Suprapubic skin (tissue), 4 donors: ENCODE measurements around the gene GLRB. TPM values are rescaled to one million over a fixed set of nuclear protein-coding genes. Genes with fewer than 3 reads are reported as not detected.

Experiments used
- DNase-seq, 2 donors: peaks; one replicate each; pipeline ENCODE4 v3.0.0-alpha.2; 2019; ENCODE audit warnings: low spot score in 2 of 2
- H3K27ac ChIP-seq: fragments of 200-600 bp; sonication (generic); one replicate; pipeline ENCODE4 v1.5.1; 2019
- H3K27me3 ChIP-seq: fragments of 200-600 bp; sonication (generic); one replicate; pipeline ENCODE4 v1.5.1; 2019
- H3K36me3 ChIP-seq: fragments of 200-600 bp; sonication (generic); one replicate; pipeline ENCODE4 v1.5.1; 2019
- H3K4me1 ChIP-seq: fragments of 200-600 bp; sonication (generic); one replicate; pipeline ENCODE4 v1.5.1; 2019
- H3K4me3 ChIP-seq: fragments of 200-600 bp; sonication (generic); one replicate; pipeline ENCODE4 v1.5.1; 2019; ENCODE audit warnings: mild to moderate bottlenecking
- H3K9me3 ChIP-seq: fragments of 200-600 bp; sonication (generic); one replicate; pipeline ENCODE4 v1.5.1; 2019
- CTCF ChIP-seq, 2 donors: fragments of 200-600 bp in 1 of 2; fragments of 450-650 bp in 1 of 2; sonication (generic) in 1 of 2; IDR thresholded peaks; one replicate each; pipeline ENCODE4 v1.5.1; 2016 to 2019; ENCODE audit warnings: antibody characterized with exemption in 2 of 2, mild to moderate bottlenecking in 1 of 2, moderate library complexity in 1 of 2
- EP300 ChIP-seq: sonication (generic); formaldehyde crosslinking; IDR thresholded peaks from one replicate; pipeline ENCODE4 v1.6.1; 2017; ENCODE audit warnings: antibody characterized with exemption
- POLR2A ChIP-seq, 2 donors: fragments of 450-650 bp; IDR thresholded peaks; one replicate each; pipeline ENCODE4 v1.6.1; 2017; ENCODE audit warnings: antibody characterized with exemption in 2 of 2, mild to moderate bottlenecking in 2 of 2, moderate library complexity in 2 of 2
- POLR2AphosphoS5 ChIP-seq, 3 donors: sonication (generic); formaldehyde crosslinking; IDR thresholded peaks; one replicate each; pipeline ENCODE4 v1.6.1; 2017; ENCODE audit warnings: antibody characterized with exemption in 3 of 3
- WGBS: methylation state at CpG from one replicate; pipeline ENCODE4 v1.1.5; 2018; 5-methylcytosine and 5-hydroxymethylcytosine counted together
- total RNA-seq, 4 donors: library from RNA; depleted of rRNA; stranded (reverse); fragments of >200 nt; gene quantifications; one replicate each; pipeline ENCODE4 v1.1.0, GENCODE V29; 2016

GLRB gene
- total RNA-seq, 4 donors from 2014 or later, result 0.87 to 4.3 (median 3.7) TPM

GRCh38 chr4:157195374-157195773 lies 119.4 kb downstream of the GLRB start:
- Histone ChIP-seq H3K4me1 (no peaks in the 10 kb centered on the region), H3K27me3 (no peaks in the 10 kb centered on the region), H3K36me3 (no peaks in the 10 kb centered on the region), H3K27ac (no peak overlapping the region), H3K9me3 (no peaks in the 10 kb centered on the region), H3K4me3 (no peak overlapping the region)
- no peak for DNase-seq
- WGBS, result 65% methylated on average over 2 of the region's 2 CpGs
- TF ChIP-seq CTCF (IDR thresholded peaks at IDR 0.05), result no peak
- no peak for TF ChIP-seq POLR2A (IDR thresholded peaks at IDR 0.05)
- no peak for TF ChIP-seq EP300
- TF ChIP-seq POLR2AphosphoS5 (IDR thresholded peaks at IDR 0.05), result no peak

GRCh38 chr4:157196046-157196445 lies 120.1 kb downstream of the GLRB start:
- no peaks in the 10 kb centered on the region for H3K36me3 ChIP-seq
- TF ChIP-seq POLR2A (IDR thresholded peaks at IDR 0.05), result no peak
- TF ChIP-seq EP300, result no peak
- no peak overlapping the region for H3K27ac ChIP-seq
- no peaks in the 10 kb centered on the region for H3K9me3 ChIP-seq
- no peak overlapping the region for H3K4me3 ChIP-seq
- no peaks in the 10 kb centered on the region for H3K4me1 ChIP-seq
- no peak for DNase-seq
- 92% methylated on average over 1 of the region's 1 CpG for WGBS
- H3K27me3 ChIP-seq, result no peaks in the 10 kb centered on the region

GRCh38 chr4:157204634-157205244 lies 128.8 kb downstream of the GLRB start:
- H3K4me3 ChIP-seq, result no peak overlapping the region
- WGBS, result 81% methylated on average over 17 of the region's 17 CpGs
- H3K4me1 ChIP-seq, result no peaks in the 10 kb centered on the region
- no peaks in the 10 kb centered on the region for H3K36me3 ChIP-seq
- TF ChIP-seq EP300, result no peak
- TF ChIP-seq CTCF (IDR thresholded peaks at IDR 0.05), result peak in 1 of 2 donors; percentile 8
- no peak for DNase-seq
- no peaks in the 10 kb centered on the region for H3K27me3 ChIP-seq
- no peaks in the 10 kb centered on the region for H3K9me3 ChIP-seq
- no peak overlapping the region for H3K27ac ChIP-seq

- DNase-seq, result no peak
- no peaks in the 10 kb centered on the region for H3K9me3 ChIP-seq
- WGBS, result 30% methylated on average over 3 of the region's 3 CpGs
Observed at GRCh38 chr4:157217708-157218107, 141.8 kb downstream of the GLRB start.

DNA sequence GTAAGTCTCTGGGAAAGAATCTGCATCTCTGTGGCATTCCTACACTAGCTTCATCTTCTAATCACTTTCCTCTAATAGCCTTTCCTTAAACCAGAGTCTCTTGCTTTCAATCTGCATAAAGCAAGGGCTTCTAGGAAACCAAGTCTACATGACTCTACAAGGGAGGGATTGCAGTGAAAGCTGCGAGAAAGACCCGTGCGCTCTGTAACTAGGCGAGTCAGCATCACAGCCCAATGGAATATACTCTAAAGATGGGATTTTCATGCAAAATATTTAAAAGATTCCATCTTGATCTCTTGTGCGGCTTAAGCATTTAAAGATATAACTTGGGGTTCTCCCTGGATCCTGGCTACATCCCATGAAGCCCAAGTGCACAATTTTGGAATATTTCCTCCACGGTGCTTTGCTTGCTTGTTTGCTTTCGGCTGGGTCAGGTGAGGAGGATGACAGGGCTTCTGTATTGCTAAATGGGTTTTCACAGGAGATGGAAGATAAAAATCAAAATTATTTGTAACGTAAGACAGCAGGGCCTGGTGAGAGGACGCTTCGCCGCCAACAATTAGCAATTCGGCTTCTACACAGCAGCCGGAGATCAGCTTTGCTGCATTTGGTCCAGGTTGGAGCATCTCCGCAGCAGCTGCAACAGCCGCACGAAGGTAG lies 143.9 kb downstream of the GLRB start:
- Histone ChIP-seq H3K36me3 (no peaks in the 10 kb centered on the region), H3K4me3 (peak overlapping the region; percentile 42), H3K9me3 (no peaks in the 10 kb centered on the region), H3K4me1 (peaks cover 29% of the 10 kb centered on the region), H3K27ac (no peak overlapping the region), H3K27me3 (peaks cover 57% of the 10 kb centered on the region)
- WGBS, result 25% methylated on average over 13 of the region's 16 CpGs
- no peak for DNase-seq
- TF ChIP-seq EP300, result no peak
- no peak for TF ChIP-seq POLR2AphosphoS5 (IDR thresholded peaks at IDR 0.05)
- TF ChIP-seq POLR2A (IDR thresholded peaks at IDR 0.05), result no peak
- TF ChIP-seq CTCF (IDR thresholded peaks at IDR 0.05), result no peak

More at GRCh38 chr4:157217708-157218107, 141.8 kb downstream of the GLRB start:
- Histone ChIP-seq H3K27me3 (peaks cover 38% of the 10 kb centered on the region), H3K4me1 (peaks cover 26% of the 10 kb centered on the region), H3K36me3 (no peaks in the 10 kb centered on the region), H3K27ac (no peak overlapping the region), H3K4me3 (no peak overlapping the region)
- TF ChIP-seq POLR2AphosphoS5 (IDR thresholded peaks at IDR 0.05) (no peak), CTCF (IDR thresholded peaks at IDR 0.05) (peak in 1 of 2 donors; percentile 29), EP300 (no peak)
